Progenitor cell of endocrine pancreas (in vitro differentiated cells): Measurements from ENCODE around the gene C2orf42. TPM values are rescaled to one million over a fixed set of nuclear protein-coding genes. Genes with fewer than 3 reads are reported as not detected.

ENCODE experiments used
- DNase-seq: peaks from one replicate; pipeline ENCODE4 v3.0.0; 2021; ENCODE audit warnings: low spot score; ENCODE audit not compliant: unreplicated experiment
- H3K27ac Mint-ChIP-seq: 2 replicates; pipeline ENCODE4 v1.8.0; 2021; ENCODE audit warnings: mild to moderate bottlenecking, moderate library complexity, mixed read lengths
- H3K27me3 Mint-ChIP-seq: 2 replicates; pipeline ENCODE4 v1.8.0; 2021; ENCODE audit warnings: mixed read lengths
- H3K36me3 Mint-ChIP-seq: 2 replicates; pipeline ENCODE4 v1.8.0; 2022; ENCODE audit warnings: mixed read lengths; ENCODE audit not compliant: insufficient read depth
- H3K4me1 Mint-ChIP-seq: 2 replicates; pipeline ENCODE4 v1.8.0; 2021; ENCODE audit warnings: low read depth, mixed read lengths
- H3K4me3 Mint-ChIP-seq: 2 replicates; pipeline ENCODE4 v1.8.0; 2021; ENCODE audit warnings: low read depth, mild to moderate bottlenecking, moderate library complexity, mixed read lengths
- H3K9me3 Mint-ChIP-seq: 2 replicates; pipeline ENCODE4 v1.8.0; 2021; ENCODE audit warnings: low read depth, mixed read lengths
- total RNA-seq: library from RNA; stranded (reverse); gene quantifications from 2 replicates; pipeline ENCODE4 v1.2.1, GENCODE V29; 2021
- TF ChIP-seq, protein P1 (sequence below): fragments of 200-600 bp; sonication (generic); IDR thresholded peaks from one replicate; pipeline ENCODE4 v1.5.0; 2021; ENCODE audit warnings: antibody characterized with exemption, mild to moderate bottlenecking; ENCODE audit not compliant: unreplicated experiment

C2orf42 gene
- total RNA-seq, 1 donor from 2014 or later: 28.0 TPM

GRCh38 chr2:70126413-70126812 lies 64.4 kb downstream of the C2orf42 start:
- peak overlapping the region; percentile 88 for H3K4me3 Mint-ChIP-seq
- no peaks in the 10 kb centered on the region for H3K36me3 Mint-ChIP-seq
- no peak for DNase-seq
- peaks cover 25% of the 10 kb centered on the region for H3K4me1 Mint-ChIP-seq
- no peaks in the 10 kb centered on the region for H3K27me3 Mint-ChIP-seq
- TF ChIP-seq, protein P1, sequence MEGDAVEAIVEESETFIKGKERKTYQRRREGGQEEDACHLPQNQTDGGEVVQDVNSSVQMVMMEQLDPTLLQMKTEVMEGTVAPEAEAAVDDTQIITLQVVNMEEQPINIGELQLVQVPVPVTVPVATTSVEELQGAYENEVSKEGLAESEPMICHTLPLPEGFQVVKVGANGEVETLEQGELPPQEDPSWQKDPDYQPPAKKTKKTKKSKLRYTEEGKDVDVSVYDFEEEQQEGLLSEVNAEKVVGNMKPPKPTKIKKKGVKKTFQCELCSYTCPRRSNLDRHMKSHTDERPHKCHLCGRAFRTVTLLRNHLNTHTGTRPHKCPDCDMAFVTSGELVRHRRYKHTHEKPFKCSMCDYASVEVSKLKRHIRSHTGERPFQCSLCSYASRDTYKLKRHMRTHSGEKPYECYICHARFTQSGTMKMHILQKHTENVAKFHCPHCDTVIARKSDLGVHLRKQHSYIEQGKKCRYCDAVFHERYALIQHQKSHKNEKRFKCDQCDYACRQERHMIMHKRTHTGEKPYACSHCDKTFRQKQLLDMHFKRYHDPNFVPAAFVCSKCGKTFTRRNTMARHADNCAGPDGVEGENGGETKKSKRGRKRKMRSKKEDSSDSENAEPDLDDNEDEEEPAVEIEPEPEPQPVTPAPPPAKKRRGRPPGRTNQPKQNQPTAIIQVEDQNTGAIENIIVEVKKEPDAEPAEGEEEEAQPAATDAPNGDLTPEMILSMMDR: no peak
- no peaks in the 10 kb centered on the region for H3K9me3 Mint-ChIP-seq
- H3K27ac Mint-ChIP-seq: peak overlapping the region; percentile 79

DNA sequence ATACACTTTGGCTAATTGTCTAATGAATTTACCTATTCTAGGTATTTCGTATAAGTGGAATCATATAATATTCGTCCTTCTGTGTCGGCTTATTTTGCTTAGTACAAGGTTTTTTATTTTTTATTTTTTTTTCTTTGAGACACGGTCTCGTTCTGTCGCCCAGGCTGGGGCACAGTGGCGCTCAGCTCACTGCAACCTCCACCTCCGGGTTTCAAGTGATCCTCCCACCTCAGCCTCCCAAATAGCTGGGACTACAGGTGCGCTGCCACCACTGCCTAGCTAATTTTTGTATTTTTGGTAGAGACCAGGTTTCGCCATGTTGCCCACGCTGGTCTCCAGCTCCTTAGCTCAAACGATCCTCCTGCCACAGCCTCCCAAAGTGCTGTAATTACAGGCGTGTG lies 65.3 kb downstream of the C2orf42 start:
- Mint-ChIP-seq H3K27ac (peak overlapping the region; percentile 100), H3K36me3 (no peaks in the 10 kb centered on the region), H3K9me3 (no peaks in the 10 kb centered on the region), H3K27me3 (no peaks in the 10 kb centered on the region), H3K4me1 (peaks cover 28% of the 10 kb centered on the region), H3K4me3 (peak overlapping the region; percentile 88)
- TF ChIP-seq, protein P1: no peak
- no peak for DNase-seq

GRCh38 chr2:70124983-70125480 lies 65.8 kb downstream of the C2orf42 start:
- DNase-seq: peak; percentile 50
- H3K4me1 Mint-ChIP-seq: peaks cover 28% of the 10 kb centered on the region
- no peaks in the 10 kb centered on the region for H3K27me3 Mint-ChIP-seq
- no peaks in the 10 kb centered on the region for H3K36me3 Mint-ChIP-seq
- TF ChIP-seq, protein P1: no peak
- H3K9me3 Mint-ChIP-seq: no peaks in the 10 kb centered on the region
- peak overlapping the region; percentile 88 for H3K4me3 Mint-ChIP-seq
- H3K27ac Mint-ChIP-seq: peak overlapping the region; percentile 100

DNA sequence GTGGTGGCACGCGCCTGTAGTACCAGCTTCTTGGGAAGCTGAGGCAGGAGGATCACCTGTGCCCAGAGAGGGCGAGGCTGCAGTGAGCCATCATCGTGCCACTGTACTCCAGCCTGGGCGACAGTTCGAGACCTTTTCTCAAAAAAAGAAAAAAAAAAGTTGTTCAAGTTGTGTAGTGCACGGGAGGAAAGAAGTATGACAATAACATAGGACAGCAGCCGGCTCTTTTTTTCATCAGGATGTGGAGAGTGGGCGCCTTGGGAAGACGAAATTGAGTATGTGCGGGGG lies 67.0 kb downstream of the C2orf42 start:
- H3K27me3 Mint-ChIP-seq: no peaks in the 10 kb centered on the region
- H3K4me3 Mint-ChIP-seq: peak overlapping the region; percentile 88
- H3K4me1 Mint-ChIP-seq: peaks cover 32% of the 10 kb centered on the region

GRCh38 chr2:70123051-70123828 lies 67.6 kb downstream of the C2orf42 start:
- TF ChIP-seq, protein P1: no peak
- Mint-ChIP-seq H3K9me3 (no peaks in the 10 kb centered on the region), H3K36me3 (no peaks in the 10 kb centered on the region), H3K4me1 (peaks cover 32% of the 10 kb centered on the region), H3K27ac (peak overlapping the region; percentile 100), H3K27me3 (no peaks in the 10 kb centered on the region), H3K4me3 (peak overlapping the region; percentile 88)
- no peak for DNase-seq

More for the DNA sequence above, 67.0 kb downstream of the C2orf42 start:
- H3K27ac Mint-ChIP-seq: peak overlapping the region; percentile 100
- H3K36me3 Mint-ChIP-seq: no peaks in the 10 kb centered on the region
- no peaks in the 10 kb centered on the region for H3K9me3 Mint-ChIP-seq
- no peak for DNase-seq
- TF ChIP-seq, protein P1: no peak
